ENCODE measurements around the gene RFK. TPM values are rescaled to one million over a fixed set of nuclear protein-coding genes. Genes with fewer than 3 reads are reported as not detected.
"Not testable (repeated sequence)": the region's sequence is repeated elsewhere in the genome, so short reads cannot be mapped to it uniquely, and the experiment has no call there.

The RFK gene
- total and polyA plus RNA-seq, 4 donors = 13.2 to 23.0 (median 16.9) TPM

GRCh38 chr9:76365028-76365427 lies 29.2 kb downstream of the RFK start:
- WGBS = 67% methylated on average over 1 of the region's 1 CpG
- DNase-seq (ENCODE audit: low spot score) = no peak

GRCh38 chr9:76363032-76363395 lies 31.2 kb downstream of the RFK start:
- Histone ChIP-seq H3K4me1 (ENCODE audit: control insufficient read depth in 4 of 4, insufficient read depth in 4 of 4, low read length in 3 of 4) (peaks cover 0 to 1% (median 0%) of the 10 kb centered on the region in 4 donors), H3K36me3 (ENCODE audit: control insufficient read depth in 4 of 4, insufficient read depth in 3 of 4, low read depth in 1 of 4, low read length in 3 of 4) (no peaks in the 10 kb centered on the region), H3K27ac (ENCODE audit: low read depth in 1 of 2, low read length in 2 of 2) (no peak overlapping the region), H3K9ac (ENCODE audit: low read depth in 1 of 2, low read length in 2 of 2) (no peak overlapping the region), H3K27me3 (ENCODE audit: control insufficient read depth in 4 of 4, insufficient read depth in 4 of 4, low read length in 3 of 4) (no peaks in the 10 kb centered on the region), H3K4me3 (ENCODE audit: low read depth in 1 of 3, low read length in 3 of 3) (no peak overlapping the region), H3K9me3 (ENCODE audit: control insufficient read depth in 4 of 4, low read length in 3 of 4) (no peaks in the 10 kb centered on the region)
- 86% methylated on average over 3 of the region's 3 CpGs for WGBS
- no peak for DNase-seq (ENCODE audit: low spot score)
- TF ChIP-seq HNF4G (IDR thresholded peaks at IDR 0.05) (no peak), FOXA2 (IDR thresholded peaks at IDR 0.05) (no peak), FOXA1 (IDR thresholded peaks at IDR 0.05) (no peak)

More at GRCh38 chr9:76365028-76365427, 29.2 kb downstream of the RFK start:
- peak in 1 of 2 donors; percentile 28 for TF ChIP-seq HNF4A (conservative IDR thresholded peaks at IDR 0.05)
- no peak for TF ChIP-seq FOXA2 (IDR thresholded peaks at IDR 0.05)
- peak in 1 of 2 donors; percentile 32 for TF ChIP-seq JUND (IDR thresholded peaks at IDR 0.05)
- no peak for TF ChIP-seq FOXA1 (IDR thresholded peaks at IDR 0.05)
- TF ChIP-seq ATF3 (IDR thresholded peaks at IDR 0.05) = no peak
- Histone ChIP-seq H3K27ac (ENCODE audit: low read depth in 1 of 2, low read length in 2 of 2) (no peak overlapping the region), H3K4me1 (ENCODE audit: control insufficient read depth in 4 of 4, insufficient read depth in 4 of 4, low read length in 3 of 4) (peaks cover 3 to 7% (median 7%) of the 10 kb centered on the region in 4 donors), H3K4me3 (ENCODE audit: low read depth in 1 of 3, low read length in 3 of 3) (no peak overlapping the region), H3K9me3 (ENCODE audit: control insufficient read depth in 4 of 4, low read length in 3 of 4) (no peaks in the 10 kb centered on the region), H3K36me3 (ENCODE audit: control insufficient read depth in 4 of 4, insufficient read depth in 3 of 4, low read depth in 1 of 4, low read length in 3 of 4) (no peaks in the 10 kb centered on the region), H3K9ac (ENCODE audit: low read depth in 1 of 2, low read length in 2 of 2) (no peak overlapping the region), H3K27me3 (ENCODE audit: control insufficient read depth in 4 of 4, insufficient read depth in 4 of 4, low read length in 3 of 4) (no peaks in the 10 kb centered on the region)

GRCh38 chr9:76362332-76363031 lies 31.7 kb downstream of the RFK start:
- not testable (repeated sequence) for H3K27ac ChIP-seq (ENCODE audit: low read depth in 1 of 2, low read length in 2 of 2); H3K9ac ChIP-seq (ENCODE audit: low read depth in 1 of 2, low read length in 2 of 2); H3K4me3 ChIP-seq (ENCODE audit: low read depth in 1 of 3, low read length in 3 of 3); H3K27me3 ChIP-seq (ENCODE audit: control insufficient read depth in 4 of 4, insufficient read depth in 4 of 4, low read length in 3 of 4); DNase-seq (ENCODE audit: low spot score); H3K4me1 ChIP-seq (ENCODE audit: control insufficient read depth in 4 of 4, insufficient read depth in 4 of 4, low read length in 3 of 4); H3K36me3 ChIP-seq (ENCODE audit: control insufficient read depth in 4 of 4, insufficient read depth in 3 of 4, low read depth in 1 of 4, low read length in 3 of 4); H3K9me3 ChIP-seq (ENCODE audit: control insufficient read depth in 4 of 4, low read length in 3 of 4)
- WGBS = 82% methylated on average over 16 of the region's 16 CpGs

- no peaks in the 10 kb centered on the region for H3K27me3 ChIP-seq (ENCODE audit: control insufficient read depth in 4 of 4, insufficient read depth in 4 of 4, low read length in 3 of 4)
- no peak overlapping the region for H3K27ac ChIP-seq (ENCODE audit: low read depth in 1 of 2, low read length in 2 of 2)
- no peaks in the 10 kb centered on the region for H3K36me3 ChIP-seq (ENCODE audit: control insufficient read depth in 4 of 4, insufficient read depth in 3 of 4, low read depth in 1 of 4, low read length in 3 of 4)
- no peak overlapping the region for H3K4me3 ChIP-seq (ENCODE audit: low read depth in 1 of 3, low read length in 3 of 3)
- WGBS = 91% methylated on average over 2 of the region's 2 CpGs
- peaks cover 0 to 1% (median 0%) of the 10 kb centered on the region in 4 donors for H3K4me1 ChIP-seq (ENCODE audit: control insufficient read depth in 4 of 4, insufficient read depth in 4 of 4, low read length in 3 of 4)
- no peaks in the 10 kb centered on the region for H3K9me3 ChIP-seq (ENCODE audit: control insufficient read depth in 4 of 4, low read length in 3 of 4)
- DNase-seq (ENCODE audit: low spot score) = no peak
- no peak overlapping the region for H3K9ac ChIP-seq (ENCODE audit: low read depth in 1 of 2, low read length in 2 of 2)
- TF ChIP-seq CTCF (IDR thresholded peaks at IDR 0.05; ENCODE audit: low read depth, low read length, missing input control) = no peak
- TF ChIP-seq ZBTB33 (IDR thresholded peaks at IDR 0.05) = no peak
- no peak for TF ChIP-seq HNF4A (conservative IDR thresholded peaks at IDR 0.05)
- TF ChIP-seq FOXA1 (IDR thresholded peaks at IDR 0.05) = no peak
- no peak for TF ChIP-seq RAD21 (IDR thresholded peaks at IDR 0.05)
- no peak for TF ChIP-seq NR2F2 (IDR thresholded peaks at IDR 0.05)
- TF ChIP-seq ATF3 (IDR thresholded peaks at IDR 0.05) = no peak
- TF ChIP-seq FOXA2 (IDR thresholded peaks at IDR 0.05) = no peak
- no peak for TF ChIP-seq YY1 (IDR thresholded peaks at IDR 0.05)
- no peak for TF ChIP-seq GABPA (IDR thresholded peaks at IDR 0.05 in 1 of 2, conservative IDR thresholded peaks at IDR 0.05 in 1 of 2)
- no peak for TF ChIP-seq TAF1 (conservative IDR thresholded peaks at IDR 0.05)
- TF ChIP-seq RXRA (IDR thresholded peaks at IDR 0.05) = no peak
- TF ChIP-seq SP1 (IDR thresholded peaks at IDR 0.05) = no peak
- TF ChIP-seq MAX (IDR thresholded peaks at IDR 0.05) = no peak
Measured at GRCh38 chr9:76359766-76360165, 34.5 kb downstream of the RFK start.
